Esophagus muscularis mucosa (tissue), 3 donors: ENCODE data around the gene F2R.

Experiments used
- CTCF ChIP-seq, 3 experiments: fragments of 200-600 bp in 2 of 3; fragments of 450-650 bp in 1 of 3; sonication (generic) in 2 of 3; IDR thresholded peaks; one replicate each; pipeline ENCODE4 v1.5.1; 2017 to 2019; ENCODE audit warnings: antibody characterized with exemption in 3 of 3, mild to moderate bottlenecking in 2 of 3, moderate library complexity in 1 of 3
- POLR2A ChIP-seq: fragments of 450-650 bp; IDR thresholded peaks from one replicate; pipeline ENCODE4 v1.6.1; 2017; ENCODE audit warnings: antibody characterized with exemption, moderate library complexity, mild to moderate bottlenecking, low read depth
- POLR2AphosphoS5 ChIP-seq, 2 donors: sonication (generic); formaldehyde crosslinking; IDR thresholded peaks; one replicate each; pipeline ENCODE4 v1.6.1; 2017; ENCODE audit warnings: antibody characterized with exemption in 2 of 2

- TF ChIP-seq CTCF (IDR thresholded peaks at IDR 0.05) (no peak), POLR2A (no peak), POLR2AphosphoS5 (IDR thresholded peaks at IDR 0.05) (no peak)
Measured at GRCh38 chr5:76691467-76692273, 24.3 kb upstream of the F2R start.
